SIG-M5 (cell line): ENCODE measurements around the gene CSTF2T.
"Not testable (repeated sequence)": the region's sequence is repeated elsewhere in the genome, so short reads cannot be mapped to it uniquely, and the experiment has no call there.

ENCODE experiments used
- DNase-seq: peaks from one replicate; lab custom pipeline; 2025; lab: John Stamatoyannopoulos, UW

CSTF2T gene

GRCh38 chr10:51698473-51699063 lies 827 bp downstream of the CSTF2T start:
- no peak for DNase-seq

- no peak for DNase-seq
These were observed 3.1 kb downstream of the CSTF2T start for GRCh38 chr10:51696251-51696650.

- DNase-seq: no peak
These were observed 5.2 kb downstream of the CSTF2T start for GRCh38 chr10:51694086-51694768.

GRCh38 chr10:51691135-51691534 lies 8.3 kb downstream of the CSTF2T start:
- no peak for DNase-seq

GRCh38 chr10:51689536-51689935 lies 9.9 kb downstream of the CSTF2T start:
- DNase-seq: no peak

- DNase-seq: not testable (repeated sequence)
These were observed 10.6 kb downstream of the CSTF2T start for GRCh38 chr10:51688826-51689225.

- no peak for DNase-seq
These were observed 12.1 kb downstream of the CSTF2T start for GRCh38 chr10:51687296-51687695.

- no peak for DNase-seq
These were observed 13.6 kb downstream of the CSTF2T start for GRCh38 chr10:51685768-51686167.

GRCh38 chr10:51683031-51683691 lies 16.2 kb downstream of the CSTF2T start:
- no peak for DNase-seq

- no peak for DNase-seq
These were observed 19.6 kb downstream of the CSTF2T start for GRCh38 chr10:51679841-51680240.

GRCh38 chr10:51675088-51675487 lies 24.3 kb downstream of the CSTF2T start:
- DNase-seq: no peak

- no peak for DNase-seq
These were observed 27.3 kb downstream of the CSTF2T start for GRCh38 chr10:51672039-51672535.

- DNase-seq: no peak
These were observed 30.4 kb downstream of the CSTF2T start for GRCh38 chr10:51669041-51669440.

- DNase-seq: no peak
These were observed 31.1 kb downstream of the CSTF2T start for GRCh38 chr10:51668336-51668689.

GRCh38 chr10:51667678-51668335 lies 31.6 kb downstream of the CSTF2T start:
- no peak for DNase-seq

GRCh38 chr10:51666456-51666855 lies 32.9 kb downstream of the CSTF2T start:
- no peak for DNase-seq

- DNase-seq: no peak
These were observed 36.3 kb downstream of the CSTF2T start for GRCh38 chr10:51663086-51663485.

GRCh38 chr10:51659344-51659743 lies 40.1 kb downstream of the CSTF2T start:
- no peak for DNase-seq

GRCh38 chr10:51658000-51658399 lies 41.4 kb downstream of the CSTF2T start:
- no peak for DNase-seq

GRCh38 chr10:51656503-51656902 lies 42.9 kb downstream of the CSTF2T start:
- DNase-seq: no peak

GRCh38 chr10:51654918-51655317 lies 44.5 kb downstream of the CSTF2T start:
- DNase-seq: no peak

GRCh38 chr10:51653025-51653424 lies 46.4 kb downstream of the CSTF2T start:
- no peak for DNase-seq

- no peak for DNase-seq
These were observed 48.3 kb downstream of the CSTF2T start for GRCh38 chr10:51651063-51651462.
